GM23338 (cell line): ENCODE data around the gene RAB36.

ENCODE experiments used
- CREB1 ChIP-seq: fragments of 250-450 bp; sonication (Bioruptor Pico); IDR thresholded peaks from 2 replicates; pipeline ENCODE4 v1.5.0; 2020; ENCODE audit warnings: low read depth, mild to moderate bottlenecking, moderate library complexity
- EZH2 ChIP-seq: fragments of 200-600 bp; sonication (generic); IDR thresholded peaks from one replicate; pipeline ENCODE4 v1.8.0; 2017; ENCODE audit warnings: antibody characterized with exemption, mild to moderate bottlenecking, low read depth; ENCODE audit not compliant: unreplicated experiment
- EZH2phosphoT487 ChIP-seq: fragments of 200-600 bp; sonication (generic); IDR thresholded peaks from one replicate; pipeline ENCODE4 v1.8.1; 2018; ENCODE audit warnings: antibody characterized with exemption; ENCODE audit not compliant: unreplicated experiment
- JUNB ChIP-seq: IDR thresholded peaks from one replicate; pipeline ENCODE4 v1.6.1; 2016; ENCODE audit warnings: antibody characterized with exemption; ENCODE audit not compliant: unreplicated experiment
- POLR2AphosphoS5 ChIP-seq: IDR thresholded peaks from 2 replicates; pipeline ENCODE4 v1.6.1; 2016; ENCODE audit warnings: antibody characterized with exemption, low read depth
- STAT1 ChIP-seq: IDR thresholded peaks from one replicate; pipeline ENCODE4 v1.6.1; 2016; ENCODE audit warnings: antibody characterized with exemption; ENCODE audit not compliant: unreplicated experiment
- ZNF114 ChIP-seq: fragments of 250-450 bp; sonication (Bioruptor Pico); IDR thresholded peaks from 2 replicates; pipeline ENCODE4 v1.5.0; 2020; ENCODE audit warnings: mild to moderate bottlenecking, moderate library complexity
- ZNF331 ChIP-seq: fragments of 250-450 bp; sonication (Bioruptor Pico); IDR thresholded peaks from 2 replicates; pipeline ENCODE4 v1.5.0; 2020; ENCODE audit warnings: low read depth, mild to moderate bottlenecking, moderate library complexity
- TF ChIP-seq, protein P1 (sequence below), 2 experiments: fragments of 200-600 bp in 1 of 2; sonication (generic) in 1 of 2; conservative IDR thresholded peaks; 2 replicates each; pipeline versions ENCODE4 v1.5.1 to v1.6.1; 2016 to 2017; ENCODE audit warnings: antibody characterized with exemption in 2 of 2, low read depth in 2 of 2, mild to moderate bottlenecking in 2 of 2, moderate library complexity in 1 of 2
- TF ChIP-seq, protein P2 (sequence below): IDR thresholded peaks from one replicate; pipeline ENCODE4 v1.6.1; 2018; ENCODE audit warnings: antibody characterized with exemption; ENCODE audit not compliant: unreplicated experiment
- TF ChIP-seq, protein P3 (sequence below): IDR thresholded peaks from 2 replicates; pipeline ENCODE4 v1.6.1; 2016; ENCODE audit warnings: antibody characterized with exemption

DNA sequence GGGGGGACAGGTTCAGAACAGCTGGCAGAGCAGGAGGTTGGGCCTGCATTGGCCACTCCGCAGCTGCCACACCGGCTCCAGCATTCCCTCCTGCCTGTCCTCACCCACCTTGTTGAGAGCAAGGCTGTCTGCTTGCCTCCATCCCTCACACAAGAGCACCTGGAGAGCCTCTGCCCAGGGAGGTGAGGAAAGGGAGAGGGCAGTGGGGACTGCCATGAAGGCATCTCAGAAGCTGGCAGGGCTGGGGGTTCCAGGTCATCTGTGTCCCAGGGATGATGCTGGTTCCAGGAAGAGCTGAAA, 30.6 kb upstream of the RAB36 start:
- TF ChIP-seq, protein P1, sequence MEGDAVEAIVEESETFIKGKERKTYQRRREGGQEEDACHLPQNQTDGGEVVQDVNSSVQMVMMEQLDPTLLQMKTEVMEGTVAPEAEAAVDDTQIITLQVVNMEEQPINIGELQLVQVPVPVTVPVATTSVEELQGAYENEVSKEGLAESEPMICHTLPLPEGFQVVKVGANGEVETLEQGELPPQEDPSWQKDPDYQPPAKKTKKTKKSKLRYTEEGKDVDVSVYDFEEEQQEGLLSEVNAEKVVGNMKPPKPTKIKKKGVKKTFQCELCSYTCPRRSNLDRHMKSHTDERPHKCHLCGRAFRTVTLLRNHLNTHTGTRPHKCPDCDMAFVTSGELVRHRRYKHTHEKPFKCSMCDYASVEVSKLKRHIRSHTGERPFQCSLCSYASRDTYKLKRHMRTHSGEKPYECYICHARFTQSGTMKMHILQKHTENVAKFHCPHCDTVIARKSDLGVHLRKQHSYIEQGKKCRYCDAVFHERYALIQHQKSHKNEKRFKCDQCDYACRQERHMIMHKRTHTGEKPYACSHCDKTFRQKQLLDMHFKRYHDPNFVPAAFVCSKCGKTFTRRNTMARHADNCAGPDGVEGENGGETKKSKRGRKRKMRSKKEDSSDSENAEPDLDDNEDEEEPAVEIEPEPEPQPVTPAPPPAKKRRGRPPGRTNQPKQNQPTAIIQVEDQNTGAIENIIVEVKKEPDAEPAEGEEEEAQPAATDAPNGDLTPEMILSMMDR (conservative IDR thresholded peaks at IDR 0.05; ENCODE audit: low read depth in 2 of 2), result no peak
- TF ChIP-seq EZH2 (no peak), POLR2AphosphoS5 (no peak), ZNF331 (CRISPR knock-in tag) (no peak), CREB1 (CRISPR knock-in tag) (no peak), EZH2phosphoT487 (no peak), STAT1 (no peak), JUNB (no peak), ZNF114 (CRISPR knock-in tag) (no peak)
- TF ChIP-seq, protein P2, sequence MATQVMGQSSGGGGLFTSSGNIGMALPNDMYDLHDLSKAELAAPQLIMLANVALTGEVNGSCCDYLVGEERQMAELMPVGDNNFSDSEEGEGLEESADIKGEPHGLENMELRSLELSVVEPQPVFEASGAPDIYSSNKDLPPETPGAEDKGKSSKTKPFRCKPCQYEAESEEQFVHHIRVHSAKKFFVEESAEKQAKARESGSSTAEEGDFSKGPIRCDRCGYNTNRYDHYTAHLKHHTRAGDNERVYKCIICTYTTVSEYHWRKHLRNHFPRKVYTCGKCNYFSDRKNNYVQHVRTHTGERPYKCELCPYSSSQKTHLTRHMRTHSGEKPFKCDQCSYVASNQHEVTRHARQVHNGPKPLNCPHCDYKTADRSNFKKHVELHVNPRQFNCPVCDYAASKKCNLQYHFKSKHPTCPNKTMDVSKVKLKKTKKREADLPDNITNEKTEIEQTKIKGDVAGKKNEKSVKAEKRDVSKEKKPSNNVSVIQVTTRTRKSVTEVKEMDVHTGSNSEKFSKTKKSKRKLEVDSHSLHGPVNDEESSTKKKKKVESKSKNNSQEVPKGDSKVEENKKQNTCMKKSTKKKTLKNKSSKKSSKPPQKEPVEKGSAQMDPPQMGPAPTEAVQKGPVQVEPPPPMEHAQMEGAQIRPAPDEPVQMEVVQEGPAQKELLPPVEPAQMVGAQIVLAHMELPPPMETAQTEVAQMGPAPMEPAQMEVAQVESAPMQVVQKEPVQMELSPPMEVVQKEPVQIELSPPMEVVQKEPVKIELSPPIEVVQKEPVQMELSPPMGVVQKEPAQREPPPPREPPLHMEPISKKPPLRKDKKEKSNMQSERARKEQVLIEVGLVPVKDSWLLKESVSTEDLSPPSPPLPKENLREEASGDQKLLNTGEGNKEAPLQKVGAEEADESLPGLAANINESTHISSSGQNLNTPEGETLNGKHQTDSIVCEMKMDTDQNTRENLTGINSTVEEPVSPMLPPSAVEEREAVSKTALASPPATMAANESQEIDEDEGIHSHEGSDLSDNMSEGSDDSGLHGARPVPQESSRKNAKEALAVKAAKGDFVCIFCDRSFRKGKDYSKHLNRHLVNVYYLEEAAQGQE, result no peak
- TF ChIP-seq, protein P3, sequence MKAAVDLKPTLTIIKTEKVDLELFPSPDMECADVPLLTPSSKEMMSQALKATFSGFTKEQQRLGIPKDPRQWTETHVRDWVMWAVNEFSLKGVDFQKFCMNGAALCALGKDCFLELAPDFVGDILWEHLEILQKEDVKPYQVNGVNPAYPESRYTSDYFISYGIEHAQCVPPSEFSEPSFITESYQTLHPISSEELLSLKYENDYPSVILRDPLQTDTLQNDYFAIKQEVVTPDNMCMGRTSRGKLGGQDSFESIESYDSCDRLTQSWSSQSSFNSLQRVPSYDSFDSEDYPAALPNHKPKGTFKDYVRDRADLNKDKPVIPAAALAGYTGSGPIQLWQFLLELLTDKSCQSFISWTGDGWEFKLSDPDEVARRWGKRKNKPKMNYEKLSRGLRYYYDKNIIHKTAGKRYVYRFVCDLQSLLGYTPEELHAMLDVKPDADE, result no peak
